Hematopoietic multipotent progenitor cell treated with erythropoietin and hydrocortisone succinate and interleukin-3 and kit ligand, for 15 days (in vitro differentiated cells): ENCODE measurements around the gene LXN.
"Not testable (repeated sequence)": the region's sequence is repeated elsewhere in the genome, so short reads cannot be mapped to it uniquely, and the experiment has no call there.

Experiments
- DNase-seq: peaks from one replicate; pipeline ENCODE4 v3.0.0-alpha.2; 2015; ENCODE audit warnings: low spot score

The LXN gene

GRCh38 chr3:158672215-158673176 lies at the start of gene LXN:
LXN (minus strand) TSS chr3:158672648; CDS start chr3:158672478, 170 bp downstream.
- DNase-seq = peak; percentile 90

DNA sequence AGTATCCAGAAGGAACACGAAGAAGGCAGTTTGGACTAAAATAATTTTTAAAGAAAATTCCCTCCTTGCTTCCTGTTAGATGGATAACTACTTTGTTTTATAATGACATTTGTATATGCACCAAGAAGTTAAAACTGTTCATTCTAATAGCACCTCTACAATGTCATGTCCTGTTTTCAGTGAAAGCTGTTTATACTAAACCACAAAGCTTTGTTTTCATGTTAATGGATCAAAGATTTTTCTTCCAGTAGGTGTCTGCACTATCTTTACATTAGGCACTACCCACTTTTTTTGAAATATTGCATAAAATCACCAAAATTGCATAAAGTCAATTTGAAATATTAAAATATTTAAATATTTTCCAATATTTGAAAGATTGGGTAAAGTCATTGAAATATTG lies 49.7 kb upstream of the LXN start:
- DNase-seq = no peak

- DNase-seq = no peak
These were observed 46.2 kb upstream of the LXN start for GRCh38 chr3:158718490-158719170.

DNA sequence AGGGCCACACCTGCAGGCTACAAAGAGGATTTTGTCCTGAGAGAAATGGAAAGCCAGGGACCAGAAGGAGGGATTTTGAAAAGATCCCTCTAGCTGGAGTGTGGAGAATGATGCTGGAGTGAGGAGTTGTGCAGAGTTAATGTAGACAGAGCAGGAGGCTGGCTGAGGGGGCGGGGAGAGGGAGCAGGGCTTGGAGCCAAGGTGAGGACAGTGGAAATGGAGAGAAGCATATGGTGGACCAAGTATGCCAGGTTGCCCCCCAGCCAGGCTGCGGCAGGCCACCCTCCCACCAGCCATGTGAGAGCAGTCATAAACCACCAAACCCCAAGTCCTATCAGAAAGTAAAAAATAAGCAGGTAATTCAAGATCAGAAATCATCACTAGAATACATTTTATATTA lies 45.1 kb upstream of the LXN start:
- DNase-seq = no peak

GRCh38 chr3:158713094-158713499 lies 40.6 kb upstream of the LXN start:
- peak; percentile 88 for DNase-seq

DNA sequence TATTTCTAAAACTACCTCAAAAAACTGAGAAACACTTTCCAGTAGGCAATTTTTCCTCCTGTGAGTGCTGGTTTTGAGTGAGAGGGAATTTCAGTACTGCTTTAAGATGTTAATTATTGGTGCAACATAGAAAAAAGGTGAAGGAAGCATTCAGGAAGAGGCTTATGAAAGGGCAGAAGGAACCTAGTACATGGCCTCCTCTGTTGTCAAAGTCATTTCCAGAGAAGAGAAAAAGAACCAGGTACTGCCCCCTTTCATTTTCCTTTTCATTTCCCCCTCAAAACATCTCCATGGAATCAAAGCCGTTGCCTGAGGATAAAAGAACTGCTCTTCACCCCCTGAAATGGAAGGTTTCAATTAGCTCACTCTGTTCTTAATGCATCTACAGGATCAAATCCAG lies 40.0 kb upstream of the LXN start:
- no peak for DNase-seq

DNA sequence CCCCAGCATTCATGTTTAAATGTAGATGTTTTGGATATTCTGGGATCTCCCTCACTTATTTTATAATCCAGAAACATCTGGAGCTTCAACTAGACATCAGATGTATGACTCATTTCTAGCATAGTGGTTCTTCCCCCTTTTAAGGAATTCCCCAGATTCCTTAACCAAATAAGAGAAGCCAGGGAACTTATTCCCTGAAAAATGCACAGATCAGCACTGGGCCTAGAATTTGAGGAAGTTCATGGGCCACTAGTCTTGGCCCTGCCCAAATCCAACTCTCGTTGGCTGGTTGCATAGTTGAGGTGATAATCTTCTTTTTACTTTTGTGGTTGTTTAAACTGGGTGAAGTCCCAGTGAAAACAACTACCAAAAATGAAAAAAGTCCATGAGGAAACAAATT lies 39.4 kb upstream of the LXN start:
- DNase-seq = no peak

DNA sequence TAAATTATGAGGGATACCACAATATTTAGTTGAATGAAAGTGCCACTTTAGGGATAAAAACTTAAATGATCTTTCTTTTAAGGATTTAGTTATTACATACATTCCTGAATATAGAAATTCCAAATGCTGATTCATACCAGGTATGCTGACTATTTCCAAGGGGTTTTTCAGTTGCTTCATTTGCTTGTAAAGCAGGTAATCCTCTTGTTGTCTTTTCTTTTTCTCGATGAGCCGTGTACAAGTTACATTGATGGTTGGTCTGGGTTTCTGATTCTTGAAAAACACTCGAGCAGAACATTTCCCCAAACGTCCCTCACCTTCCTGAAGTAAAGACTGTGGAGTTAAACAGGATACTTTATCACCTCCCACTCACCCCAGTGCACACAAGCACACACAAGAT lies 38.2 kb upstream of the LXN start:
- DNase-seq = no peak

GRCh38 chr3:158709666-158710083 lies 37.2 kb upstream of the LXN start:
- DNase-seq = peak; percentile 70

GRCh38 chr3:158703566-158703965 lies 31.1 kb upstream of the LXN start:
- DNase-seq = no peak

DNA sequence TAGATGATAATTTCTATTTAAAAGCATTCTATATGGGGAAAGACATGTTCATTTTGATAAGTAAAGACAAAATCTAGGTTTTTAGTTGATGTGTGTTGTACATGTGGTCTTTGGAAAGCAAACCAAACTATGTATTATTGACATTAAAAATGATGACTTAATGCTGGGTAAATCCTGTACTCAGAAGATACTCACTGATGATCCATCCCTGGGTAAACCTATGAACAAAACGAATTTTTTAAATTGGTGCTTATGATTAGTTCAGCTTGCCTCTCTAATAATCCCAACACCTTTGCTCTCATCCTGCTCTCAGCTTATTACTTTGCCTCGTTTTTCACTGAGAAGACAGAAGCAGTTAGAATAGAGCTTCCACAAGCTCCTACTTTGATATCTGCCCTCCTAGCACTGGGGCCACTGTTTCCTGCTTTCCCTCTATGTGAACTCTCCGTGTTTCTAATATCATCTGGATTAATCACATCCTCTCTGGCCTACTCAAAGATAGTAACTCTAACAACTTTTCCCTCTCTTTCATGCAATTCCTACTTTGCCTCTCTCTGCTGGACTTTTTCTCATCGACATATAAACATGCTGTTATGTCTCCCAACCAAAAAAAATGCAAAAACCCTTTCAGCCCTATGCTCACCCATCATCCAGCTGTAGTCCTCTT lies 30.5 kb upstream of the LXN start:
- DNase-seq = no peak

- DNase-seq = no peak
These were observed 29.1 kb upstream of the LXN start for GRCh38 chr3:158701420-158702065.

DNA sequence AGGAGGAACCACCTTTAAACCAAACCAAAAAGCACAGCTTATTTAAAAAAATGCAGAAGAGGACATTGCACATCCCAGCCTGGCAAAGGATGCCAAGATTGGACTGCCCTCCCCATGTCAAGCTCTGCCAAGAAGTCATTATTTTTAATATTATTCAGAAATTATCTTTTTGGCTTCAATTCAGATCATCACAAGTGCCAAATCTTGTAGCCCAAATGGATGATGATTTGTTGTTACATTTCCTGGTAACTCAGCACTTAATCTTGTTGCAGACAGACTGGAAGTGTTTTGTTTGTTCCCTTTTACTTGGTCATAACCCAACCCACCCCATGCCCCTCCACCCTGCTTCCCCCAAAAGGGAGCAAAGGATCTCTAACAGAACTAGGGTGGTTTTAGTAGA lies 28.1 kb upstream of the LXN start:
- DNase-seq = peak; percentile 47

- DNase-seq = no peak
These were observed 24.2 kb upstream of the LXN start for GRCh38 chr3:158696618-158697017.

GRCh38 chr3:158693866-158694456 lies 21.5 kb upstream of the LXN start:
- DNase-seq = not testable (repeated sequence)

DNA sequence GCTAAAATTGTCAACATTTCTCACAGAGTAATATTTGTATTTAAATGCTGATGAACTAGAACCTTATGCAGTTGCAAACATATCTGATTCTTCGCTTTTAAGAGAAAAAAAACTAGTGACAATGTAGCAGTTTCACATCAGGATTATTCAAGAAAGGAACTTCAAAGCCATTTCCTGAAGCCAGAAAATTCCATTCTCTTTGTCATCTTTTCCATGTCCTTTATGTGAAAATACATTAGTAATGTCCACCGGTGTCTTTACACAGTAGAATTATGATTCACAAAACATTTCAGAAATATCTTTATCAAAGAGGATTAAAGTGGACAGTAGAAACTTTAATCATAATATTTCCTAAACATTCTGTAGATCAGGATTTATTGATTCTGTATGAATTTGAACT lies 12.7 kb upstream of the LXN start:
- no peak for DNase-seq

DNA sequence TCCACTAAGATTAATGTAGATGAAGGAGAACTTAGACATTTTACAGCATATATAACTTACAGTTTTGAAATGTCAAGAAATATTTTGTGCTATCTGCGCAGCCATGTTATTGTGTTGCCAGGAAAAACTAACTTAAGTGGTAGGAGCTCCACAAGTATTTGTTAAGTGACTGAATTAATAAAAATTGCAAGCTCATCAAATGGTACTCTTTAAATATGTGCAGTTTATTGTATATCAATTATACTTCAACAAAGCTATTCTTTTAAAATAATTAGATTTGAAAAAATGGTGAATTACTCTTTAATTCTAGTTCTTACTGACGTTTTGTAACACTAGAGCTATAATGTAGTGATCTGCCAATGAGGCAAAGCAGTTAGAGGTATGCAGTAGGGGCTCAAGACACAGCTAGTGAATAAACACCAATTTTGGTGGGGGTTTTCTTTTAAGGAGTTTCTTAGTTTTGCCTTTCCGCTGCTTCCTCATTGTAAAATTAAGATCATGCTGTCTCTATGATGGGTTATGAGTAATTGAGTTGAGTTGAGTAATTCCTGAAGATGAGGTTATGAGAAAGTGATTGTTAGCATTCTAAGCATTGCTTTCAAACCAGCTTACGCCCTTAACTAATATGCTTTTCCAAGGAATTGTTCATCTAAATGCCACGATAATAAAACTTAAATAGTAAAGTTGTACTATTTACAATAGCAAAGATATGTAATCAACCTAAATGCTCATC lies 10.9 kb upstream of the LXN start:
- no peak for DNase-seq

DNA sequence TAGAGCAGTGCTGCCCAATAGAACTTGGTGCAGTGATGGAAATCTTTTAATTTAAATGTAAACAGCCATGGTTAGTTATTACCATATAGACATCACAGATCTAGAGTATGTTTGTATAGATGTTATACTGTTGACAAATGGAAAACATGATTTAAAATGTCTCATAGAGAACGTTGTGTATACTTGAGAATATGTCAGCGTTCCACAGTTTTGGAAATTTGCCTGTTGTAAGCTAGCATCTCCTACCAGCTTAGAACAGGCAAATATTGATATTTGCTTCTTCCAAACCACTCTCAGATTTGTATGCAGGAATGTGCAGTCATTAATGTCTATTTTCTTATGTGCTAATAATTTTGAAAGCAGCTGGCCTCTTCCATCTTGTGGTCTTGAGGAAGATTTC lies 8.4 kb upstream of the LXN start:
- no peak for DNase-seq

DNA sequence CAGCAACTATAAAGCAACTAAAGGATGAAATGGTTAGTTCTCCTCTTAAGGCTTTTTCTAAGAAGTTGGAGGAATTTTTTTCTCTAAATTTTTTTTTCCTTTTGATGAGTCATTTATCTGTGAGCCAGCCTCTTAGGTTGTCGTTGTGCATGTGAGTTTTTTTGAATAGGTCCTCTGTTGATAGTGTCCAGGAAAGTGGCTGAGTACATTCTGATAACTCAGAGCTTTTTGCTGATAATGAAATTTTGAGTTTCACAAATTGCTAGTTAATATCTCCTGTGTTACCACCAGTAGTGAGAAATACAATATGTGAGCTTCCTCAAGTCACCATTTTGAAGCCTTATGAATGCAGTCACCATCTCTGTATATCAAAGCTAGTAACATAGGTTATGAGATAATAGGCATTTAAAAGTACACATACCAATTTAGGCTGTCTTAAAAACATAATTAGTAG lies 7.1 kb upstream of the LXN start:
- peak; percentile 90 for DNase-seq

DNA sequence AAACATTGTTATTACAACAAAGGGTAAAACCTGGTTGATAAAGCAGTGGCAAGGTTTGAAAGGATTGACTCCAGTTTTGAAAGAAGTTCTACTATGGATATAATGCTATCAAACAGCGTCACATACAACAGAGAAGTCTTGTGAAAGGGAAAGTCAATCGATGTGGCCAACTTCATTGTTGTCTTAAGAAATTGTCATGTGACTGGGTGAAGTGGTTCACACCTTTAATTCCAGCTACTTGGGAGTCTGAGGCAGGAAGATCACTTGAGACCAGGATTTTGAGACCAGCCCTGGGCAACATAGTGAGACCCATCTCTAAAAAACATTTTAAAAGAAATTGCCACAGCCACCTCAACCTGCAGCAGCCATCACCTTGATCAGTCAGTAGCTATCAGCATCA lies 6.2 kb upstream of the LXN start:
- DNase-seq = no peak

GRCh38 chr3:158671821-158672214 lies 630 bp downstream of the LXN start:
- peak; percentile 25 for DNase-seq
